Activated T-cell treated with anti-CD3 and anti-CD28 coated beads, Interleukin-2, amount 50 U/mL, for 24 hours (primary cell): ENCODE results near the gene HMGN5.
A peak's percentile ranks its signal among the peaks of the same experiment; 100 is the strongest.

Experiments
- DNase-seq: peaks from one replicate; pipeline ENCODE4 v3.0.0-alpha.2; 2020
- H3K27ac Mint-ChIP-seq: 2 replicates; pipeline ENCODE4 v1.8.0; 2020; ENCODE audit warnings: mild to moderate bottlenecking, mixed read lengths
- H3K27me3 Mint-ChIP-seq: 2 replicates; pipeline ENCODE4 v1.8.0; 2020; ENCODE audit warnings: mixed read lengths
- H3K36me3 Mint-ChIP-seq: 2 replicates; pipeline ENCODE4 v1.8.0; 2020; ENCODE audit warnings: low read depth, mixed read lengths
- H3K4me1 Mint-ChIP-seq: 2 replicates; pipeline ENCODE4 v1.8.0; 2020; ENCODE audit warnings: low read depth, mixed read lengths
- H3K4me3 Mint-ChIP-seq: 2 replicates; pipeline ENCODE4 v1.8.0; 2020; ENCODE audit warnings: mild to moderate bottlenecking, moderate library complexity, mixed read lengths
- H3K9me3 Mint-ChIP-seq: 2 replicates; pipeline ENCODE4 v1.8.0; 2020; ENCODE audit warnings: mixed read lengths

The HMGN5 gene, protein sequence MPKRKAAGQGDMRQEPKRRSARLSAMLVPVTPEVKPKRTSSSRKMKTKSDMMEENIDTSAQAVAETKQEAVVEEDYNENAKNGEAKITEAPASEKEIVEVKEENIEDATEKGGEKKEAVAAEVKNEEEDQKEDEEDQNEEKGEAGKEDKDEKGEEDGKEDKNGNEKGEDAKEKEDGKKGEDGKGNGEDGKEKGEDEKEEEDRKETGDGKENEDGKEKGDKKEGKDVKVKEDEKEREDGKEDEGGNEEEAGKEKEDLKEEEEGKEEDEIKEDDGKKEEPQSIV

DNA sequence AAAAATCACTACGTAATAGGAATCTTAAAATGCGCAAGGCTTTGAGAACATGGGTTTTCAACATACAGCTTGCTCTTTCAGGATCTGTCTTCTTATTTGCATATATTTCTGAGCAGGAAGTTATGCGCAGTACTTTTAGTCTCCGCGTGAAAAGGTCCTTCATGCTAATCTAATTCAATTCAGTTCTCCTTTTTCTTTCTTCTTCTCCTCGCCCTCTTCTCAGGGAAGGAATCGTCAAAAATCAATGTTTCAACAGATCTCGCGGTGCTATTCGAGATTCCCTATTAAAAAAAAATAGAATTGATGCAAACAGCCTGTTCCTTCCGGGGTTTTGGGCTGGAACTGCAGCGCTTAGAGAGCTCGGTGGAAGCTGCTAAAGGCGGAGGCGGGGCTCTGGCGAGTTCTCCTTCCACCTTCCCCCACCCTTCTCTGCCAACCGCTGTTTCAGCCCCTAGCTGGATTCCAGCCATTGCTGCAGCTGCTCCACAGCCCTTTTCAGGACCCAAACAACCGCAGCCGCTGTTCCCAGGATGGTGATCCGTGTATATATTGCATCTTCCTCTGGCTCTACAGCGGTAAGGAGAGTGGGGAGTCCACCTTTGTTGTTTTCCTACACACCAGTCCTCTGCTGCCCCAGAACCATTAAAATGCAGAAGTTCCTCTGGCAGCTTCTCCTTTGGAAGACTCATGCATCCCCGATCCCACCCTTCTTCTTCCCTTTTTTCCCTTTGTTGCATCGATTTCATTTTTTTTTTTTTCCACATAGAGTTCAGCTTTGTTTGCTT, at the start of gene HMGN5, which contains the start of gene SH3BGRL:
TSS of gene HMGN5 (minus strand) at position 243 of the 785 bp plus-strand sequence. CDS start 80,364 bp downstream, outside the sequence.
TSS of gene SH3BGRL (plus strand) at position 432 of the 785 bp plus-strand sequence. CDS start at position 531, 99 bp downstream.
- H3K36me3 Mint-ChIP-seq = peaks cover 6% of the 10 kb centered on the region
- peak within 1 kb of the TSS; percentile 90 for H3K27ac Mint-ChIP-seq
- peak; percentile 71 for DNase-seq
- no peaks in the 10 kb centered on the region for H3K9me3 Mint-ChIP-seq
- peaks cover 5% of the 10 kb centered on the region for H3K27me3 Mint-ChIP-seq
- H3K4me1 Mint-ChIP-seq = peaks cover 35% of the 10 kb centered on the region
- H3K4me3 Mint-ChIP-seq = peak within 1 kb of the TSS; percentile 85

DNA sequence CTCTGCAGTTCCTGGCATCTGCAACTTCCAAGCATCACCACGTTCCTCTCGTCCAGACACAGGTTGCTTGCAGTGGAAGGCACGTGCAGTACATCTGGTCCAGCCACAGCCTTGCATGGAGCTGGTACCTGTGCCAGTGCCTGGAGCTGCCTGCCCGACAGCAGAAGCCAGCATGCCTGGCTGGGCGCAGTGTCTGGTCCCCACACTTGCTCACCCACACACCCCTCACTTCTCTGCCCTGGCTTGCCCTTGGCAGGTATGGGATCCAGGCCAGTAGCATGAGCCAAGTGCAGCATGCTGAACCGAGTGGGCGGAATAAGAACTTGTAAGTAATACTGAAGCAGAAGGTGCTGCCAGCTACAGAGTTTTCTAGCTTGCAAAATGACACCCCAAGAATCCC, 40.0 kb upstream of the HMGN5 start:
- DNase-seq = no peak
- no peak overlapping the region for H3K27ac Mint-ChIP-seq
- H3K9me3 Mint-ChIP-seq = no peaks in the 10 kb centered on the region
- no peak overlapping the region for H3K4me3 Mint-ChIP-seq
- peaks cover 10% of the 10 kb centered on the region for H3K27me3 Mint-ChIP-seq
- H3K36me3 Mint-ChIP-seq = peaks cover 47% of the 10 kb centered on the region
- peaks cover 1% of the 10 kb centered on the region for H3K4me1 Mint-ChIP-seq

DNA sequence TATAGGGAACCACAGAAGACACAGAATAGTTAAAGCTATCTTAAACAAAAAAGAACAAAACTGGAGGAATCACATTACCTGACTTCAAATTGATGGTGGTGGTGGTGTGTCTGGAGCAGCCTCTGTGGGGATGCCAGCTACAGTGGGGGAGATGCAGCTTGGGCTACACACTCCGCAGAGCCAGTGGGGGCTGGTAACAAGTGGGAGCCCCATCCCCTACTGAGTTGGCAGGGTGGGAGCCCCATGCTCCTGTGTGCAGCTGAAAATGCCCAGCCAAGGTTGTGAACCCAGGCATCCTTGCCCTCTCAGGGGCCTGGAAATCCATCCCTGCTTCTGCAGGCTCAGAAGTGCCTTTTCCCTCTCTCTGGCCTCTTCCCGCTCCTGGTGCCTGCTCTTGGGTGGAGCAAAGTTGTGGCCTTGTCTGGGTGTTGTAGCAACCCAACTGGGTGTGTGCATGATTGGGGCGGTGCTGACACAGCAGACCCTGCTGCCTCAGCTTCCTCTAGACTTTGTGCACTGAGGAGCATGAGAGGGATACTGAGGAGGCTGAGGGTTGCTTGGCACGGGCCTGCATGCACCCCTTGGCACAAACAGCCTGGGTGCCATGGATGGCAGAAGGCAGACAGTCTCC, 39.1 kb upstream of the HMGN5 start:
- Mint-ChIP-seq H3K36me3 (peaks cover 51% of the 10 kb centered on the region), H3K4me1 (no peaks in the 10 kb centered on the region), H3K27me3 (peaks cover 10% of the 10 kb centered on the region), H3K27ac (no peak overlapping the region), H3K4me3 (no peak overlapping the region), H3K9me3 (no peaks in the 10 kb centered on the region)
- DNase-seq = no peak

DNA sequence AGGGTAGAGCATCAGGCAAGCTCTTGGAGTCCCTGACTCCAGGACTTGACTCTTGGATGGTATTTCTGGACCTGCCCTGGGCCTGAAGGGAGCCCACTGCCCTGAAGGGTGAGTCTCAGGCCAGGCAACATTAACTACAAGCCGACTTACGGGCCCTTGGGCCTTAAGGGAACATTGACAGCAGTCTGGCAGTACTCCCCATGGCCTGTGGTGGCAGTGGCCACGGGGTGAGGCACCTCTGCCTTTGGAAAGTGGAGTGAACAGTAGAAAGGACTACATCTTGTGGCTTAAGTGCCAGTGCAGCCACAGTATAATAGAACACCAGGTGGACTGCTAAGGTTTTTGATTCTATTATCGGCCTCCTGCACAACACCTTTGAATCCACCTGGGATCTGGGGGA, 36.5 kb upstream of the HMGN5 start:
- Mint-ChIP-seq H3K27me3 (peaks cover 16% of the 10 kb centered on the region), H3K9me3 (no peaks in the 10 kb centered on the region), H3K4me3 (no peak overlapping the region), H3K36me3 (peaks cover 53% of the 10 kb centered on the region), H3K4me1 (peaks cover 4% of the 10 kb centered on the region), H3K27ac (no peak overlapping the region)
- DNase-seq = no peak

DNA sequence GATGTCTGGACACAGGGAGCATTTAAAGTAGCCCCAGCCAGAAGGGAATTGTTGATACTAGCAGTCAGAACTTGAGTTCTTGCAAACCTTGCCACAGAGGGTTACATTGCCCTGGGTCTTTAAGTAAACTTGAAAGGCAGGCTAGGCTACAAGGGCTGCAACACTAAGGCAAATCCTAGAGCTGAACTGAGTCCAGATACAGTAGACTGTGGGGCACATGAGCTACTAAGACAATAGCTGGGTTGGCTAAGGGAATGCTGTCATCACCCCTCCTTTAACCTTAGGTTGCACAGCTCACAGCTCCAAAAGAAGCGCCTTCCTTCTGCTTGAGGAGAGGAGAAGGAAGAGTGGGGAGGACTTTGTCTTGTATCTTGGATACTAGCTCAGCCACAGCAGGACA, 35.8 kb upstream of the HMGN5 start:
- Mint-ChIP-seq H3K36me3 (peaks cover 53% of the 10 kb centered on the region), H3K4me1 (peaks cover 5% of the 10 kb centered on the region), H3K4me3 (no peak overlapping the region), H3K27ac (no peak overlapping the region), H3K9me3 (no peaks in the 10 kb centered on the region), H3K27me3 (peaks cover 16% of the 10 kb centered on the region)
- no peak for DNase-seq

DNA sequence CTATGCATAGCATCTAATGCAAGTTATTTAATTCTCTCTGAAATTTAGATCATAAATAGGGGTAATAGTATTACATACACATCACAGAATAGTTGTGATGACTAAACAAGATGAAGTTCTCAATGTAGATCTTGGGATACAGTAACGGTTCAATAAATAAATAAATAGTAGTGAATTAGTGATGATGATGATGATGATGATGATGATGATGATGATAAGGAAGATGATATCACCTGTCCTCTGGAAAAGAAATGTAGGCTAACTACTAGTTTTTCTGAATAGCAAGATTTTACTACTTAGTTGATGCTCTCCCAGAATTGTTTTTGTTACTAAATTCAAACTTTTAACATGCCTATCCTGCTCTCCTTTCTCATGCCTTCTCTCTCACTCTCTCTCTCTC, 30.5 kb upstream of the HMGN5 start:
- Mint-ChIP-seq H3K27me3 (peaks cover 12% of the 10 kb centered on the region), H3K27ac (no peak overlapping the region), H3K4me3 (no peak overlapping the region), H3K9me3 (no peaks in the 10 kb centered on the region), H3K4me1 (peaks cover 29% of the 10 kb centered on the region), H3K36me3 (peaks cover 12% of the 10 kb centered on the region)
- DNase-seq = no peak

DNA sequence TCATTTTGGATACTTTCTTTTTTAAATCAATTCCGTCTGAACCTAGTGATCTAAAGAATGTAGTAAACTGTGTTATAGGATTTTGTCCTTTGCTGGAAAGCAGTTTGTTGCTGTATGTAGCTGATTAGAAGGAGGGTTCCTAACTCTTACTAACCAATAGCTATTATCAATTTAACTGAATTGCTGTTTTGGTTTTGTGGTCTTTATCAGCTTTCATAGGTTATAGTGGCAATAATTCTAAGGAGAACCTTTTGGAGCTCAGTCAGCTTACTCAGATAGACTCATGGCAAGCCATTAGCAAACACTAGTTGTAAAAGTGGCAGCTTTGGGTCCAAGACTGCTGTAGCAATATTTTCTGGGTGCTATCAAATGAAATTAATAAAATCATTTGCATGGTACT, 29.8 kb upstream of the HMGN5 start:
- H3K36me3 Mint-ChIP-seq = peaks cover 5% of the 10 kb centered on the region
- no peak overlapping the region for H3K4me3 Mint-ChIP-seq
- H3K9me3 Mint-ChIP-seq = no peaks in the 10 kb centered on the region
- H3K27ac Mint-ChIP-seq = no peak overlapping the region
- H3K4me1 Mint-ChIP-seq = peaks cover 30% of the 10 kb centered on the region
- H3K27me3 Mint-ChIP-seq = peaks cover 10% of the 10 kb centered on the region
- DNase-seq = no peak

DNA sequence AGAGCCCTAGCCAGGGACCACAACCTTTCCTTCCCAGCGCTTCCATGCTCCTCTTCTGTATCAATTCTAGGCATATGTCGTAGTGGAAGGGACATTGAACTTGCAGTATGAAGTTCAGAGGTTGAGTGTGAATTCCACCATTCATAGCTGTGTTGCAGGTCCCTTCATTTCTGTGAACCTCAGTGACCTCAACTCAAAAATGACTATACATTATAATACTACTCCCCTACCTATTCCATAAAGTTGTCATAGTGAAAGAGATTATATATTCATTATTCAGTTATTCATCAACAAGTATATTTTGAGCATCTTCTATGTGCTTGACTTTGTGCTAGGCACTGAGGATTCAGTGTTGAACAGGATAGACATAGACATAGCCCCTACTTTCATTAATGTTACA, 28.2 kb upstream of the HMGN5 start:
- Mint-ChIP-seq H3K36me3 (peaks cover 5% of the 10 kb centered on the region), H3K27ac (no peak overlapping the region), H3K4me1 (peaks cover 31% of the 10 kb centered on the region), H3K9me3 (no peaks in the 10 kb centered on the region), H3K27me3 (peaks cover 7% of the 10 kb centered on the region), H3K4me3 (no peak overlapping the region)
- DNase-seq = no peak

DNA sequence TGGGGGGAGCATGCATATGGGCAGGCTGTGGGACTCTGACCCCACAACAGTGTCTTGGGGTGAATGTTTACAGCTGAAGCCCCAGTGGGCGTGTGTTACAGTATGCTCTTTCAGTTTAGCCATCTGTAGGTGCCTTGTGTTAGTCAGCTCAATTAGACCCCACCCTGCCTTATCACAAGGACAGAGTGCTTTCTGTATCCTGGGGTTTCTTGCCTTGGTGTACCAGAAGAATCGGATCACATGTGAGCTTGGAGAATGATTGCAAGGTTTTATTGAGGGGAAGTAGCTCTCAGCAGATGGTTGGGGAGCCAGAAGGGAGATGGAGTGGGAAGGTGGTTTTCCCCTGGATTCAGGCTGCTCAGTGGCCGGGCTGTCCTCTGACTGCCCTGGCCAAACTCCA, 27.5 kb upstream of the HMGN5 start:
- peaks cover 6% of the 10 kb centered on the region for H3K27me3 Mint-ChIP-seq
- no peak for DNase-seq
- H3K27ac Mint-ChIP-seq = no peak overlapping the region
- peaks cover 29% of the 10 kb centered on the region for H3K4me1 Mint-ChIP-seq
- no peaks in the 10 kb centered on the region for H3K9me3 Mint-ChIP-seq
- H3K36me3 Mint-ChIP-seq = peaks cover 8% of the 10 kb centered on the region
- no peak overlapping the region for H3K4me3 Mint-ChIP-seq

DNA sequence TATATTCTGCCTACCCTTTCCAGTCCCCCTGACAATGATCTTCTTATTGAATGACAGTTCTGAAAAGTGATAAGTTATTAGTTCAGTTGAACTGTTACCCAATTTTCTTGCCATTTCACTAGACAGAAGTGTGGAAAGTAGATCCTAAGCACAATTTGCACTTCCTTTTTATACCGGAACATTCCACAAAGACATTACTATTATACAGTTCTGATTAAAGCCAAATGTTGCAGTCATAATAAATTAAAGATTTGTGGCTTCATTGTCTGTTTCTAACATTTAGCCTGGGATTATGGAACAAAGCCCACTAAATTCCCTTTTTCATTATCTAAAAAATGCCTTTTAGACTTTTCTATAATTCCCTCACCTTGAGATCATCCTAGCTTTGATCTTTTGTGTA, 14.0 kb upstream of the HMGN5 start:
- Mint-ChIP-seq H3K9me3 (no peaks in the 10 kb centered on the region), H3K4me3 (no peak overlapping the region), H3K36me3 (peaks cover 11% of the 10 kb centered on the region), H3K27me3 (peaks cover 7% of the 10 kb centered on the region), H3K4me1 (peaks cover 33% of the 10 kb centered on the region), H3K27ac (no peak overlapping the region)
- no peak for DNase-seq

DNA sequence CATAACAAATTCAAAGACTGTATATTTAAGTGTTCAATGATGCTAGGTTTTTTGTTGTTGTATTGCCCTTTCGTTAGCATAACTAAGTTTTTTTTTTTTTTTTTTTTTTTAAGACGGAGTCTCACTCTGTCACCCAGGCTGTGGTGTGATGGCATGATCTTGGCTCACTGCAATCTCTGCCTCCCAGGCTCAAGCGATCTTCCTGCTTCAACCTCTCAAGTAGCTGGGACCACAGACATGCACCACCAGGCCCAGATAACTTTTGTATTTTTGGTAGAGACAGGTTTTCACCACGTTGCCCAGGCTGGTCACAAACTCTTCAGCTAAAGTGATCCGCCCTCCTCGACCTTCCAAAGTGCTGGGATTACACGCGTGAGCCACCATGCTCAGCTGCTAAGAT, 7.2 kb upstream of the HMGN5 start:
- H3K4me1 Mint-ChIP-seq = peaks cover 37% of the 10 kb centered on the region

DNA sequence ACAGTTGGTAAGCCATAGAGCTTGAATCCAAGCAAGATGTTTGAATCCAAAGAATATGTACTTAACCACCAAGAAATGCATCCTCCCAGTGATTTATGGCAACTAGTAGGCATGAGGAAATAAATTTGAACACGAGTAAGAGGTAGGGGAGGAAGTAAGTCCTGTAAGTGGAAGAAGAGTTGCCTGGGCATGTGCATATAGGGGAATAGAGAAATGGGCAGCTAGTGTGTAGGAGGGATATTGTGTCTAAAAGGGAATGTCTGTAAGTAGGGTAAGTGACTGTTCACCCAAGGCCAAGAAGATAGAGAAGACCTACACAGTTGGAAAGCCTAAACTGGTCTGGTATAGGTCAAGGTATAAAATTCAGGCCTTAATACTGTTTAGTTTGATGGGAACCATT, 4.8 kb upstream of the HMGN5 start:
- Mint-ChIP-seq H3K9me3 (no peaks in the 10 kb centered on the region), H3K27ac (no peak overlapping the region), H3K27me3 (peaks cover 14% of the 10 kb centered on the region), H3K4me3 (no peak overlapping the region), H3K4me1 (peaks cover 44% of the 10 kb centered on the region), H3K36me3 (peaks cover 20% of the 10 kb centered on the region)
- no peak for DNase-seq

More for the DNA sequence above, 7.2 kb upstream of the HMGN5 start:
- no peaks in the 10 kb centered on the region for H3K9me3 Mint-ChIP-seq
- peaks cover 24% of the 10 kb centered on the region for H3K36me3 Mint-ChIP-seq
- no peak for DNase-seq
- H3K27me3 Mint-ChIP-seq = peaks cover 10% of the 10 kb centered on the region
- no peak overlapping the region for H3K27ac Mint-ChIP-seq
- no peak overlapping the region for H3K4me3 Mint-ChIP-seq

DNA sequence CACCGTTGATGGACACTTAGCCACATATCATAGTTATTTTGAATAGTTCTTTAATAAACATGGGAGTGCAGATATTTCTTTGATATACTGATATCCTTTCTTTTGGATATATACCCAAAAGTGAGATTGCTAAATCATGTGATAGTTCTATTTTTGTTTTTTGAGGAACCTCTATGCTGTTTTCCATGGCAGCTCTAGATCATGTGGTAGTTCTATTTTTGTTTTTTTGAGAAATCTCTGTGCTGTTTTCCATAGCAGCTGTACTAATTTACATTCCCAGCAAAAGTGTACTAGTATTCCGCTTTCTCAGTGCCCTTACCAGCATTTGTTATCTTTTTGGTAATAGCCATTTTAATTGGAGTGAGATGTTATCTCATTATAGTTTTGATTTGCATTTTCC, 3.8 kb upstream of the HMGN5 start:
- Mint-ChIP-seq H3K27me3 (peaks cover 9% of the 10 kb centered on the region), H3K27ac (no peak overlapping the region), H3K36me3 (peaks cover 18% of the 10 kb centered on the region), H3K4me3 (no peak overlapping the region), H3K4me1 (peaks cover 51% of the 10 kb centered on the region), H3K9me3 (no peaks in the 10 kb centered on the region)
- DNase-seq = no peak

DNA sequence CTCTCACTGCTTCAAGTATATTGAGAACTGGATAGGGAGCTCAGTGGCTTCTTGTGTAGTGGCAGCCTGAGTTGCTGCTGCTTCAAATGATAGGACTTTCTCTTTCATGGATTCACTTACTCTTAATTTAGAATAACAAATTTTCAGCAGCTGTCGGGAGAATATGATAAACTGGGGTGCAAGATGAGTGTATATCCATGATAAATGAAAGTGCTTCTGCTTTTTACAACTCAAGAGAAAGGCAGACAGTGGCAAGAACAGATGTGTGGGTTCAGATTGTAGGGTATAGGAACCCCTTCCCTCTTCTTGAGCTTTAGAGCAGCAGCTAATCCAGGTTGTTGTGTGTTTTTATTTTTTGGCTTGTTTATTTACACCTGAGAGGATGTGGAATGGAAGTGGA, 1.2 kb upstream of the HMGN5 start:
- peaks cover 41% of the 10 kb centered on the region for H3K4me1 Mint-ChIP-seq
- H3K4me3 Mint-ChIP-seq = peak overlapping the region; percentile 85
- peaks cover 12% of the 10 kb centered on the region for H3K36me3 Mint-ChIP-seq
- peak overlapping the region; percentile 65 for H3K27ac Mint-ChIP-seq
- no peaks in the 10 kb centered on the region for H3K9me3 Mint-ChIP-seq
- peaks cover 9% of the 10 kb centered on the region for H3K27me3 Mint-ChIP-seq
- no peak for DNase-seq

DNA sequence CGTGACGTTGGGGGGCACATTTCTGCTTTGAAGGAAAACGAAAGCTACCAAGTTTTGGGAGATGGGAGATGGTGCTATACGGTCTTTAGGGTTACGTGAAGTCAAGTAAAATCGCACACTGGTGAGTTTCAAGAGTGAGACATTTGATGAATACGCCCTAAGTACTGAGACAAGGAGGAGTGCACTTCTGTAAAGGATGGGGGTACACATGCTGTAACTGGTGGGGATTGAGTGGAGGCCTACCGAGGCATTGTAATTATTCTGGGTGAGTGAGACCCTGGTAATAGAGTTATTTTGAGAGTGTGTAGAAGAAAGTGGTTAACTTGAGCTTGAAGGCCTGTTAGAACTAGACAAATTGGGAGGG, 725 bp upstream of the HMGN5 start:
- DNase-seq = no peak

More for the DNA sequence above, 725 bp upstream of the HMGN5 start:
- peaks cover 38% of the 10 kb centered on the region for H3K4me1 Mint-ChIP-seq
- peaks cover 5% of the 10 kb centered on the region for H3K27me3 Mint-ChIP-seq
- H3K9me3 Mint-ChIP-seq = no peaks in the 10 kb centered on the region
- peaks cover 8% of the 10 kb centered on the region for H3K36me3 Mint-ChIP-seq
- peak overlapping the region; percentile 90 for H3K27ac Mint-ChIP-seq
- peak overlapping the region; percentile 85 for H3K4me3 Mint-ChIP-seq
